Central memory CD4-positive, alpha-beta T cell (primary cell): ENCODE results near the gene ACTRT2.

ENCODE experiments used
- DNase-seq: peaks from one replicate; pipeline ENCODE4 v3.0.0; 2022

The ACTRT2 gene

GRCh38 chr1:3003039-3003940, 18.0 kb upstream of the ACTRT2 start:
- no peak for DNase-seq

GRCh38 chr1:3003941-3004270, 17.4 kb upstream of the ACTRT2 start:
- DNase-seq: no peak

- no peak for DNase-seq
Observed at GRCh38 chr1:3004285-3005205, 16.7 kb upstream of the ACTRT2 start.

- DNase-seq: no peak
Observed at GRCh38 chr1:3005771-3006170, 15.5 kb upstream of the ACTRT2 start.

GRCh38 chr1:3007298-3008147, 13.7 kb upstream of the ACTRT2 start:
- no peak for DNase-seq

- no peak for DNase-seq
Observed at GRCh38 chr1:3009021-3009420, 12.2 kb upstream of the ACTRT2 start.

GRCh38 chr1:3009556-3009955, 11.7 kb upstream of the ACTRT2 start:
- no peak for DNase-seq

- no peak for DNase-seq
Observed at GRCh38 chr1:3011127-3011526, 10.1 kb upstream of the ACTRT2 start.

- DNase-seq: no peak
Observed at GRCh38 chr1:3011631-3012455, 9.4 kb upstream of the ACTRT2 start.

- no peak for DNase-seq
Observed at GRCh38 chr1:3012456-3013291, 8.6 kb upstream of the ACTRT2 start.

- DNase-seq: no peak
Observed at GRCh38 chr1:3013371-3014049, 7.8 kb upstream of the ACTRT2 start.

GRCh38 chr1:3014050-3014440, 7.2 kb upstream of the ACTRT2 start:
- no peak for DNase-seq

GRCh38 chr1:3014443-3015268, 6.6 kb upstream of the ACTRT2 start:
- no peak for DNase-seq

- DNase-seq: no peak
Observed at GRCh38 chr1:3015269-3015635, 6.0 kb upstream of the ACTRT2 start.

GRCh38 chr1:3015744-3016143, 5.5 kb upstream of the ACTRT2 start:
- DNase-seq: no peak

- DNase-seq: no peak
Observed at GRCh38 chr1:3016641-3017439, 4.4 kb upstream of the ACTRT2 start.

GRCh38 chr1:3017440-3018050, 3.7 kb upstream of the ACTRT2 start:
- no peak for DNase-seq

GRCh38 chr1:3018051-3018471, 3.2 kb upstream of the ACTRT2 start:
- DNase-seq: no peak
